ENCODE data around the gene POMT2. TPM values are rescaled to one million over a fixed set of nuclear protein-coding genes. Genes with fewer than 3 reads are reported as not detected.

Gene POMT2
- total RNA-seq, 6 experiments from 2014 or later = 21.7 to 39.0 (median 27.5) TPM

DNA sequence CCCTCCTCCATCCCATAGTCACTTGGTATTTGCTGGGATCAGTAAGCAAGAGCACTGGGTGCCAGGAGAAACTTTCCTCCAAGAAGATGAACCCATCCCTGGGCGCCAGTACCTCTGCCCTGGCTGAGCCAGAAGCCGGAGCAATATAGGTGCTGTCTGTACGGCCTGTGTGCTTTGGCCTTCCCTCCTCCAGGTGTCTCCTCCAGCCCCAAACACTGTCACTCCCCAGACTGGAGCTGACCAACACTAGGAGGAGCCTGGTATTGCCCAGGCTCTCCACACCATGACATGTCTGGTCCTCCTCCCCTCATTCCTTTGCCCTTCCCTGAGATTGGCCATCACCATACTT, 5.0 kb upstream of the POMT2 start:
- no peak for DNase-seq
- Mint-ChIP-seq H3K4me1 (ENCODE audit: low read depth) (peaks cover 12% of the 10 kb centered on the region), H3K4me3 (no peak overlapping the region), H3K36me3 (ENCODE audit: low read depth) (no peaks in the 10 kb centered on the region), H3K9me3 (no peaks in the 10 kb centered on the region), H3K27ac (no peak overlapping the region), H3K27me3 (ENCODE audit: insufficient read depth) (peaks cover 4% of the 10 kb centered on the region; the same call in 1 of the 2 replicates)
- TF ChIP-seq, protein P1, sequence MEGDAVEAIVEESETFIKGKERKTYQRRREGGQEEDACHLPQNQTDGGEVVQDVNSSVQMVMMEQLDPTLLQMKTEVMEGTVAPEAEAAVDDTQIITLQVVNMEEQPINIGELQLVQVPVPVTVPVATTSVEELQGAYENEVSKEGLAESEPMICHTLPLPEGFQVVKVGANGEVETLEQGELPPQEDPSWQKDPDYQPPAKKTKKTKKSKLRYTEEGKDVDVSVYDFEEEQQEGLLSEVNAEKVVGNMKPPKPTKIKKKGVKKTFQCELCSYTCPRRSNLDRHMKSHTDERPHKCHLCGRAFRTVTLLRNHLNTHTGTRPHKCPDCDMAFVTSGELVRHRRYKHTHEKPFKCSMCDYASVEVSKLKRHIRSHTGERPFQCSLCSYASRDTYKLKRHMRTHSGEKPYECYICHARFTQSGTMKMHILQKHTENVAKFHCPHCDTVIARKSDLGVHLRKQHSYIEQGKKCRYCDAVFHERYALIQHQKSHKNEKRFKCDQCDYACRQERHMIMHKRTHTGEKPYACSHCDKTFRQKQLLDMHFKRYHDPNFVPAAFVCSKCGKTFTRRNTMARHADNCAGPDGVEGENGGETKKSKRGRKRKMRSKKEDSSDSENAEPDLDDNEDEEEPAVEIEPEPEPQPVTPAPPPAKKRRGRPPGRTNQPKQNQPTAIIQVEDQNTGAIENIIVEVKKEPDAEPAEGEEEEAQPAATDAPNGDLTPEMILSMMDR (IDR thresholded peaks at IDR 0.05) = no peak

DNA sequence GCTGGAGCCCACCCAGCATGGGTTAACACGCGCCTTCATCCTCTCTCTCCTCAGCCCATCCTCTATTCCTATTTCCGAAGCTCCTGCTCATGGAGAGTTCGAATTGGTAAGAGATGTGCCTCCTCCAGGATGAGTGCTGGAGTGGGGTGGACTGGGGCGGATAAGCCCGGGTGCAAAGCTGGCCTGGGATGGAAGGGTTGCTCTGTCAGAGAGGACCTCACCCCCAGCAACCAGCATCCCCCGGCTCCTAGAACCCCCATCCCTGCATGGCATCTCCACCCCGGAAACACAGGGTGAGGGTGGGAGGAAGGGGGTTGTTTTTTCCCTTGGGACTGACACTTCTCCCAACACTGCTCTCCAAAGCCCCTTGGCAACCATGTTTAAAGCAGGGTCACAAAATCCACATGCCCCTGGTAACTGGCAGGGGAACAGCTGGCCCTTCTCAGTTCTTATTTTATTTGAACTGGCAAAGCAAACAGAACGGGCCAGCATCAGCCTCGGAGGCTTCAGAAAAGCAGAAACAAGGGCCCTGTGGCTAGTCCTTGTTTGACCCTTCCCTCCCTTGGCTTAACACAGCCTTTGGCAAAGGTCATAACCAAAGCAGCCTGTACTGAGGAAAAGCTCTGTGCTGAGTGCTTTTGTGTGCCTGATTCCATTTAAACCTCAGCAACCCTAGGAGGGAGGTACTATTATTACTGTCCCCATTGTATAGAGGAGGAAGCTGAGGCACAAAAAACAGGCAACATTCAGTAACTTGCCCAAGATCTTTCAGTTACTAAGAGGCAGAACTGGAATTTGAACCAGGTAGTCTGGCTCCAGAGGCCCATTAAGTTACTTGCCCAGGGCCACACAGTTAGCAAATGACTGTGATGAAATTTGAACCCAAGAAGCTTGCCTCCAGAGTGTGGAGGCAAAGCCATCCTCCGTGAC, 4.4 kb upstream of the POMT2 start:
- no peak for DNase-seq
- H3K9me3 Mint-ChIP-seq = no peaks in the 10 kb centered on the region
- H3K27ac Mint-ChIP-seq = no peak overlapping the region
- no peak overlapping the region for H3K4me3 Mint-ChIP-seq
- TF ChIP-seq, protein P1 (IDR thresholded peaks at IDR 0.05) = no peak
- no peaks in the 10 kb centered on the region for H3K36me3 Mint-ChIP-seq (ENCODE audit: low read depth)
- H3K4me1 Mint-ChIP-seq (ENCODE audit: low read depth) = peaks cover 13% of the 10 kb centered on the region
- H3K27me3 Mint-ChIP-seq (ENCODE audit: insufficient read depth) = peaks cover 5% of the 10 kb centered on the region

DNA sequence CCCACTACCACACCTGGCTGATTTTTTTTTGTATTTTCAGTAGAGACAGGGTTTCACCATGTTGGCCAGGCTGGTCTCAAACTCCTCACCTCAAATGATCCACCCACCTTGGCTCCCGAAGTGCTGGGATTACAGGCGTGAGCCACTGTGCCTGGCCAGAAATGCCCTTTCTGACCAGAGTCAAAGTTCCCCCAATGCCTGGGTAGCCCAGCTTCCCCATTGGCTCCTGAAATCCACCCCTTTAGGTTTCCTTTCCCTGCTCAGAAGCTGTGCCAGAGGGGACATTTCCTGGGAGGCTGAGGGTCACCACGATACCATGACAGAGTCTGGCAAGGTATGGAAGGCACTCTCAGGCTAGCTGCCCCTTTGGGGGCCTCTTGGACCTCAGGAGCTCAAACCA, 3.6 kb upstream of the POMT2 start:
- Mint-ChIP-seq H3K4me3 (no peak overlapping the region), H3K36me3 (ENCODE audit: low read depth) (no peaks in the 10 kb centered on the region), H3K9me3 (no peaks in the 10 kb centered on the region), H3K4me1 (ENCODE audit: low read depth) (peaks cover 21% of the 10 kb centered on the region), H3K27ac (no peak overlapping the region), H3K27me3 (ENCODE audit: insufficient read depth) (peaks cover 2% of the 10 kb centered on the region; the same call in 1 of the 2 replicates)
- DNase-seq = no peak
- TF ChIP-seq, protein P1 (IDR thresholded peaks at IDR 0.05) = no peak

DNA sequence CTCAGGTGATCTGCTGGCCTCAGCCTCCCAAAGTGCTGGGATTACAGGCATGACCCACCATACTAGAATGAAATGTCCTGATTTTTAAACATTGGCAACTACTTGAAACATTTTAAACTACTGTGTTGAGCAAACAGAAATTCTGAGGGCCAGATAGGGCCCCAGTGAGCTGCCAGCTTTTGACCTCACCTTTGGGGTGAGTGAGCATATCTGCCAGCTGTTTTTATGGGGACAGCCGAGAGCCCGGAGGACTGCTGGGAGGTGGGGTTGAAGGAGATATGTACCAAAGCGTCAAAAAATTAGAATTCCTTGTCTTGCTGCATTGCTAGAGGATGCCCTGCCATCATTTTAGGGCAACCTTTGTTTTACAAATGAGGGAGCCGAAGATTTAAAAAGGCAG, 2.9 kb upstream of the POMT2 start:
- Mint-ChIP-seq H3K27me3 (ENCODE audit: insufficient read depth) (peaks cover 2% of the 10 kb centered on the region; the same call in 1 of the 2 replicates), H3K4me3 (no peak overlapping the region), H3K9me3 (no peaks in the 10 kb centered on the region), H3K36me3 (ENCODE audit: low read depth) (no peaks in the 10 kb centered on the region), H3K4me1 (ENCODE audit: low read depth) (peaks cover 26% of the 10 kb centered on the region), H3K27ac (no peak overlapping the region)
- DNase-seq = no peak
- TF ChIP-seq, protein P1 (IDR thresholded peaks at IDR 0.05) = no peak

DNA sequence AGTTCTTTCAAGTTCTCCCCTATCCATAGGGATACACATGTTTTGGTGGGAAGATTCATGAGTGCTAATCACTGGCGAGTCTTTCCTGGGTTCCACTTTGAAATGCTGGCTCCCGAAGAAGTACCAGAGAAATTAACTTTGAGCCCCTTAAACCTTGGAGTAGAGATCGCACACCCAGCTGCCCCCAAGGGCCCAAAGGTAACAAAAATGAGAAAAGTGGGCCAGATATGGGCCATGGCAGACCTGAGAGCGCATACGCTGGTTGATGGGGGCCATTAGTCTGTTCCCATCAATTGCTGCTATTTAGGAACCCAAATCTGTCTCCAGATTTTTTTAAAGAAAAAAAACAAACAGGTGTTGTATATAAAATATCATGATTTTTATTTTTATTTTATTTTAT, 2.3 kb upstream of the POMT2 start:
- no peak overlapping the region for H3K27ac Mint-ChIP-seq
- peaks cover 29% of the 10 kb centered on the region for H3K4me1 Mint-ChIP-seq (ENCODE audit: low read depth)
- TF ChIP-seq, protein P1 (IDR thresholded peaks at IDR 0.05) = no peak
- H3K36me3 Mint-ChIP-seq (ENCODE audit: low read depth) = no peaks in the 10 kb centered on the region
- H3K4me3 Mint-ChIP-seq = no peak overlapping the region
- no peak for DNase-seq
- no peaks in the 10 kb centered on the region for H3K9me3 Mint-ChIP-seq
- peaks cover 2% of the 10 kb centered on the region; the same call in 1 of the 2 replicates for H3K27me3 Mint-ChIP-seq (ENCODE audit: insufficient read depth)

All from HFFc6 (cell line).